Tibial nerve (tissue), 4 donors: ENCODE data around the gene KRTAP3-1.

Source experiments
- EP300 ChIP-seq, 2 donors: sonication (generic); formaldehyde crosslinking; IDR thresholded peaks; one replicate each; pipeline ENCODE4 v1.6.1; 2017; ENCODE audit warnings: antibody characterized with exemption in 2 of 2, mild to moderate bottlenecking in 1 of 2
- POLR2A ChIP-seq, 2 donors: fragments of 450-650 bp; IDR thresholded peaks; one replicate each; pipeline ENCODE4 v1.6.1; 2017; ENCODE audit warnings: antibody characterized with exemption in 2 of 2, mild to moderate bottlenecking in 2 of 2, moderate library complexity in 2 of 2
- TF ChIP-seq, protein P1 (sequence below), 5 experiments: fragments of 200-600 bp in 3 of 5; fragments of 450-650 bp in 2 of 5; sonication (generic) in 3 of 5; IDR thresholded peaks; one replicate each; pipeline ENCODE4 v1.5.1; 2016 to 2019; ENCODE audit warnings: antibody characterized with exemption in 5 of 5, mild to moderate bottlenecking in 3 of 5, moderate library complexity in 2 of 5

- TF ChIP-seq, protein P1, sequence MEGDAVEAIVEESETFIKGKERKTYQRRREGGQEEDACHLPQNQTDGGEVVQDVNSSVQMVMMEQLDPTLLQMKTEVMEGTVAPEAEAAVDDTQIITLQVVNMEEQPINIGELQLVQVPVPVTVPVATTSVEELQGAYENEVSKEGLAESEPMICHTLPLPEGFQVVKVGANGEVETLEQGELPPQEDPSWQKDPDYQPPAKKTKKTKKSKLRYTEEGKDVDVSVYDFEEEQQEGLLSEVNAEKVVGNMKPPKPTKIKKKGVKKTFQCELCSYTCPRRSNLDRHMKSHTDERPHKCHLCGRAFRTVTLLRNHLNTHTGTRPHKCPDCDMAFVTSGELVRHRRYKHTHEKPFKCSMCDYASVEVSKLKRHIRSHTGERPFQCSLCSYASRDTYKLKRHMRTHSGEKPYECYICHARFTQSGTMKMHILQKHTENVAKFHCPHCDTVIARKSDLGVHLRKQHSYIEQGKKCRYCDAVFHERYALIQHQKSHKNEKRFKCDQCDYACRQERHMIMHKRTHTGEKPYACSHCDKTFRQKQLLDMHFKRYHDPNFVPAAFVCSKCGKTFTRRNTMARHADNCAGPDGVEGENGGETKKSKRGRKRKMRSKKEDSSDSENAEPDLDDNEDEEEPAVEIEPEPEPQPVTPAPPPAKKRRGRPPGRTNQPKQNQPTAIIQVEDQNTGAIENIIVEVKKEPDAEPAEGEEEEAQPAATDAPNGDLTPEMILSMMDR (IDR thresholded peaks at IDR 0.05): no peak
- no peak for TF ChIP-seq POLR2A (IDR thresholded peaks at IDR 0.05)
- TF ChIP-seq EP300 (IDR thresholded peaks at IDR 0.05): no peak
Observed at GRCh38 chr17:40992666-40993065, 16.3 kb downstream of the KRTAP3-1 start.
